ES-I3 (cell line): ENCODE measurements around the gene CAMTA1.
A peak's percentile ranks its signal among the peaks of the same experiment; 100 is the strongest.

Experiments used
- H3K36me3 ChIP-seq: 2 replicates; pipeline ENCODE4 v1.6.1; 2013; ENCODE audit warnings: mild to moderate bottlenecking, low read length, control low read depth, moderate library complexity; ENCODE audit not compliant: insufficient read depth
- H3K4me1 ChIP-seq: 2 replicates; pipeline ENCODE4 v1.6.1; 2013; ENCODE audit warnings: mild to moderate bottlenecking, control low read depth, low read length; ENCODE audit not compliant: insufficient read depth
- H3K9ac ChIP-seq: 2 replicates; pipeline ENCODE4 v1.6.1; 2013; ENCODE audit warnings: low read depth, mild to moderate bottlenecking, low read length, moderate library complexity
- H3K9me3 ChIP-seq: 2 replicates; pipeline ENCODE4 v1.6.1; 2013; ENCODE audit warnings: mild to moderate bottlenecking, low read length, moderate library complexity; ENCODE audit not compliant: control insufficient read depth, insufficient read depth

The CAMTA1 gene

DNA sequence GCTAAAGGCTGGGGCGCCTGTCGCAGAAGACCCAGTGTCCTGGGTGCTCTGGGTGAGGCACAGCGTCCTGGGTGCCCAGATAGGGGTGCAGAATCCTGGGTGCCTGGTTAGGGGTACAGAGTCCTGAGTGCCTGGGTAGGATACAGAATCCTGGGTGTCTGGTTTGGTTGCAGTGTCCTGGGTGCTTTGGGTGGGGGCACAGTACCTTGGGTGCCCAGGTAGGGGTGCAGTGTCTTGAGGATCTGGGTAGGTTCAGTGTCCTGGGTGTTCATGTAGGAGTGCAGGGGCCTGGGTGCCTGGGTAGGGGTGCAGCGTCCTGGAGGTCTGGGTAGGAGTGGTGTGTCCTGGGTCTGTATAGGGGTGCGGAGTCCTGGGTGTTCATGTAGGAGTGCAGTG, 178.7 kb downstream of the CAMTA1 start:
- Histone ChIP-seq H3K36me3 (no peaks in the 10 kb centered on the region), H3K4me1 (peaks cover 17% of the 10 kb centered on the region), H3K9ac (peak overlapping the region; percentile 49), H3K9me3 (no peaks in the 10 kb centered on the region)

DNA sequence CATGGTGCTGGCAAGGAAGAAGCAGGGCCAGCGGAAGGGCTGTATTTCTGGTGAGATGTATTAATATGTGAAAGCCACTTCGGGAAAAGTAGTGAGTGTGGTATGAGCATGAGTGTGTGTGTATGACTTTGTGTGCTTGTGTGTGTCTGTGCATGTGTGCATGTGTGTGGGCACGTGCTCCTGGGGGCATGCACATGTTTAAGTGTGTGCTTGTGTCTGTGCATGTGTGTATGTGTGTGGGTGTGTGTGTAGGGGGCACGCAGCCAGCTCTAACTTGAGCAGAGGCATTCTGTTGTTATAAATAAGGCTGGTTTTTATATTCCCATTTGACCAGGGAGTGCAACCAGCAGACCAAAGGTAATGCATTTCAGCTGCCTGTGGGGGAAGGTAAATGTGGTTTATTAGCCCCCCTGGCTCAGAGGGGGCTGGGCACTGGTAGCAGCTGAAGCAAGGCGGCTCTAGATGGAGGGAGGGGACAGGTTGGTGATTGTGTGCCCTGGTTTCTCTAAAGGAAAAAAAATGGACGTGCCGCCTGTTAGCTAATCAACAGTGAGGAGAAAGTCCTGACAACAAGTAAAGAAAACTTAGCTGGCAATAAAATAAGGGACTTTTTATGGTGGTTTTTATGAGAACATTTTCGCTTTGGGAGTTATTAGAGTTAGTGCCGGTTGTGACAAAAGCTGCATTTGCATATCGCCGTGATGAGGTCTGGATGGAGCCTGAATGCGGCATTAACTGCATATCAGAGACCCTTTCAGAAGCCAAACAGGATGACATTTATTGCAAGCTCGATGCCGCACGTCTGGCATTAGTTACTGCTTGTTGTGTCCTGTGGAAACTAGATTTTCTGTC, 180.1 kb downstream of the CAMTA1 start:
- Histone ChIP-seq H3K9me3 (no peaks in the 10 kb centered on the region), H3K36me3 (no peaks in the 10 kb centered on the region), H3K4me1 (peaks cover 17% of the 10 kb centered on the region), H3K9ac (no peak overlapping the region)

DNA sequence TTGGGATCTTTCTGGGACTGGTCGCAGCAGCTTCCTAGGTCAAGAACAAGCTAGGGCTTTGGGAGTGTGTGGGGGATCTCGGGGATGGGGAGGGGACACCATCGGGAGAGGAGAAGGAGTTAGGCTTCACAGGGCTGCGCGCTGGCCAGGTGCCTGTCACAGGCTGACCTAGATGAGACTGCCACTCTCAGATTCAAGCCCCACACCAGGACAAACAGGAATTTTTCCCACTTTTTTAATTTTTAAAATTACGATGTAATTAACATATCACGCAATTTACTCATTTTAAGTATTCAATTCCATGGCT, 180.6 kb downstream of the CAMTA1 start:
- no peaks in the 10 kb centered on the region for H3K9me3 ChIP-seq
- H3K4me1 ChIP-seq: peaks cover 17% of the 10 kb centered on the region
- no peak overlapping the region for H3K9ac ChIP-seq
- no peaks in the 10 kb centered on the region for H3K36me3 ChIP-seq

DNA sequence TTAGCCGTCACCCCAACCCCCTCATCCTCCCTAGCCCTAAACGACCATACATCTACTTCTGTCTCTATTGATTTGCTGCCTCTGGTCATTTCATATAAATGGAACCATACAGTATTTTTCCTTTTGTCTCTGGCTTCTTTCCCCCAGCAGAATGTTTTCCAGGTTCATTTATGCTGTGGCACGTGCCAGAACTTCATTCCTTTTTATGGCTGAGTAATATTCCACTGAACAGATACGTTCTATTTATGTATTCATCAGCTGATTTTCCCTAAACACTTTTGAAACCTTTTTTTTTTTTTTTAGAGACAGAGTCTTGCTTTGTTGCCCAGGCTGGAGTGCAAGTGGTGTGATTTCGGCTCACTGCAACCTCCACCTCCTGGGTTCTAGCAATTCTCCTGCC, 181.1 kb downstream of the CAMTA1 start:
- Histone ChIP-seq H3K36me3 (no peaks in the 10 kb centered on the region), H3K4me1 (peaks cover 14% of the 10 kb centered on the region), H3K9ac (no peak overlapping the region)

DNA sequence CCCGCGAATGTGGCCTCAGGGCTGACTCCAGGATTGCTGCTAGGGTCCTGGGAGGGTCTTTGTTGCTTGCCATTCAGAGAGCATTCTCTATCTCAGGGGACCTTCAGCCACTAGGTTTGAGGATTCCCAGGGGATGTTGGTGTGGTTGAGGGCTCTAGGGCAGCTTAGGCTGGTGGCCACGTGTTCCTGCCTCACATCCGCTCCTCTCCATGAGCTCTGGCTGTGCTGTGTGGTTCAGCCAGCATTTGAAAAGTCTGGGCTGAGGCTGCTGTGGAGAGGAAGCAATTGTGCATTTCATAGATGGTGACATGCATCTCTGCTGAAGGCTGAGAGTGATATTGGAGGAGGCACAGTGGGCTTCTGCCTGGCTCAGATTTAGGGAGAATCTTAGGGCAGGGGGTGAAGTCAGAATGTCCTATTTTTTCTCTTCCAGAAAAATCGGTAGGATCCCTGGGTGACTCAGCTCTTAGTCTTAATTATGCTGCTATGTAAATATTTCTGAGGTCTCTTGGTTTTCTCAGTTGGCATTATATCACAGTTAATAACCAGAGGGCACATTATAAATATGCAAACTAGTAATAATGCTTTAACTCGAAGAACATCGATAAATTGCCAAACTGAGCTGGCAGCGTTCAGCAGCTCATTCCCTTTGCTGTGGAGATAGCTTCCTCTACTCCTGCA, 182.3 kb downstream of the CAMTA1 start:
- Histone ChIP-seq H3K9me3 (no peaks in the 10 kb centered on the region), H3K9ac (no peak overlapping the region), H3K4me1 (peaks cover 14% of the 10 kb centered on the region), H3K36me3 (no peaks in the 10 kb centered on the region)

More for the DNA sequence above, 181.1 kb downstream of the CAMTA1 start:
- H3K9me3 ChIP-seq: no peaks in the 10 kb centered on the region

DNA sequence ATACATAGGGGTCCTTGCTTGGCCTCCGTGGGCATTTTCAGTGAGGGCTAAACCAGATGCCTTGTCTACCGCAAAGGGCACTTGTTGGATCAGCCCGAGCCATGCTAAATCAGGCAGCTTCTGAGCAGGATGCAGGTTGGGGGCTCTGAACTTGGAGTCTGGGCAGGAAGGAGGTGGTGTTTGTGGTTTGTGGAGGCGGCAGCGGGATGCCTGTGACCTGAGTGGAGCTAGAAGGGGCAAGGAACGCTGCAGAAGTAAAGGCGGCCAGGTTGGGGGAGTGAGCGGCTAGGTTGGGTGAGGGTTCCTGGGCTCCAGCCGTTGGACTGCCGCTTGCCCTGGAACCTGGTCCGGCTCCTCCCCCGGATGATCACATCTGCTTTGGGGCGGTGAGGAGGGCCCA, 183.9 kb downstream of the CAMTA1 start:
- H3K4me1 ChIP-seq: peaks cover 14% of the 10 kb centered on the region
- no peaks in the 10 kb centered on the region for H3K9me3 ChIP-seq
- no peaks in the 10 kb centered on the region for H3K36me3 ChIP-seq
- H3K9ac ChIP-seq: no peak overlapping the region

DNA sequence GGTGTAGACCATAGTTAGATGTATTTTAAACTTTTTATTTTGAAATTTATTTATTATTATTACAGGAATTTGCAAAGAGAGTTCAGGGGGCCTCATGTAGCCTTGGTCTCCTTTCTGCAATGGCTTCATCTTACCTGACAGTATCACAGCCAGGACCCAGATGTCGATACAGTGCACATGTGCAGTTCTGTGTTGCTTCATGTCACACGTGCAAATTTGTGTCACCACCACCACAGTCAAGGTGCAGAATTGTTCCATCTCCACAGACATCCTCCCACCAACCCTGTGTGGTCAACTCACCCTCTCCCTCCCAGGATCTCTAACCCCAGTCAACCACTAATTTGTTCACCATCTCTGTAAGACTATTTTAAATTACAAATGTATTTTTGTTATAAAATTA, 184.5 kb downstream of the CAMTA1 start:
- Histone ChIP-seq H3K4me1 (peaks cover 12% of the 10 kb centered on the region), H3K9me3 (no peaks in the 10 kb centered on the region), H3K36me3 (no peaks in the 10 kb centered on the region), H3K9ac (no peak overlapping the region)

DNA sequence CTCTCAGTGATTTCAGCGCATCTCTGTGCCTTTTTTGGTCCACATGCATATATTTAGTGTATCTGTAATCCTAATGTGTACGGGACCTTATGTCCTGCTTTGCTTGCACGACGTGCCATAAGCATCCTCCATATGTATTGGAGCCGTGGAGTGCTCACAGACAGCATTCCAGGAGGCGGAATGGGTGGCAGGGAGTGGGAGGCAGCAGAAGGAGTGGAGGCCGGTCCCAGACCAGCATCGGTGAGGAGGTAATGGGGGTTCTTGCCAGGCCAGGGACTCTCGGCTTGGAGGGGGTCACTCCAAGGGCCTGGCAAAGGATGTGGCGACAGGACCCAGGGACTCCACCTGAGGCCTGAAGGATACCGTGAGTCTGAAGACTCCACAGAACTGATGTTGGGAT, 185.0 kb downstream of the CAMTA1 start:
- Histone ChIP-seq H3K9me3 (no peaks in the 10 kb centered on the region), H3K4me1 (peaks cover 7% of the 10 kb centered on the region), H3K9ac (no peak overlapping the region), H3K36me3 (no peaks in the 10 kb centered on the region)

DNA sequence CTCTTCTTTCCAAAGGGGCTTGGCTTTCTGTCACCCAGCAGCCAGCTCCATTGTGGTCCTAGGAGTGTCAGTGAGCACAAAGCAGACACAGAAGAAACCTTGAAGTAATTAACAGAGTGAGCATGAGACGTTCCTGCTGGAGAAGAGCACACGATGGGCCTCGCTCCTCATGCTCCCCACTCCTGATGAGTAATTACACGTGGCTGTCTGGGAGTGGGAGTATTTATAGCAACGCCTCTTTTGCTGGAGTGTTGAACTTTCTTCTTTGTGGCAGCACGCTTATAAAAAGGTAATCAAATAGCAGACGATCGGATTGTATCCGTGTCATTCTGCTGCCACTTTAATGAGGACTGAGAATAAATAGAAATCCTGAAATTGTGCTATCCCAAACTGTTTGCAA, 185.8 kb downstream of the CAMTA1 start:
- H3K9ac ChIP-seq: no peak overlapping the region
- H3K36me3 ChIP-seq: no peaks in the 10 kb centered on the region
- no peaks in the 10 kb centered on the region; the same call in 1 of the 2 replicates for H3K4me1 ChIP-seq
- H3K9me3 ChIP-seq: no peaks in the 10 kb centered on the region

DNA sequence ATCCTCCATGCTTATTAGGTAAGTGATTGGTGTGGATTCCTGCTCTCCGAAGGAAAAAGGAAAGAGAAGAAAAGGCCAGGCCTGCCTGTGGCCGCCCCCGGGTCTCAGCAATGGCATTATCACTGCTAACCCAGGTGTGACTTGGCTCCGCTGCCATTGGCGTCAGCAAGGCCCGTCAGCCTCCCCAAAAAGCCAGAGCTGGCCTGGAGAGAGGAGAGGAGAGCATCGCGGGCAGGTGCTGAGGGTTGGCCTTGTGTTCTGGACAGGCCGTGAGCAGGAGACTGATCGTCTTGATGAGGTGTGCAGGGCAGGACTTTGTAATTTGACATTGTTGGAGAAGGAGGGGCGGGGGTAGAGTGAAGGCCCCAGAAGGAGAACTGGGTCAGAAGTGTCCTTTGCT, 186.4 kb downstream of the CAMTA1 start:
- Histone ChIP-seq H3K4me1 (no peaks in the 10 kb centered on the region; the same call in 1 of the 2 replicates), H3K9ac (no peak overlapping the region), H3K9me3 (no peaks in the 10 kb centered on the region), H3K36me3 (no peaks in the 10 kb centered on the region)

DNA sequence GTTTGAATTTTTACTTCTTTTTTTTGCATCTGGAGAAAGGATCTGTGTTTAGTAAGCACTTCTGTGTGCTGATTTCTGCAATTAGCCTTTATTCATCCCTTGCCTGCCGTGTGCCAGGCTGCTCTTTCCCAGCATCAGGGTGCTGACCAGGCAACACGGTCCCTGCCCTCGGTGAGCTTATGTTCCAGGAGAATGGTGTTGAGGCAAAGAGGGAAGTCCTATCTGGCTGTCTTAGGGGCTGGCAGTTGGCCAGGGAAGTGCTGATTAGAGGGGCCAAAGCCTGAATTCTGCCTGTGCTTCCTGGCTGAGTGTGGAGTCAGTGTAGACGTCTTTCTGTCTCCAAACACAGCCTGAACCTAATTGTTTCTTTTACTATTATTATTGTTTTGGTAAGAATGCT, 187.1 kb downstream of the CAMTA1 start:
- no peaks in the 10 kb centered on the region for H3K9me3 ChIP-seq
- H3K36me3 ChIP-seq: no peaks in the 10 kb centered on the region
- no peak overlapping the region for H3K9ac ChIP-seq
- no peaks in the 10 kb centered on the region; the same call in 1 of the 2 replicates for H3K4me1 ChIP-seq

DNA sequence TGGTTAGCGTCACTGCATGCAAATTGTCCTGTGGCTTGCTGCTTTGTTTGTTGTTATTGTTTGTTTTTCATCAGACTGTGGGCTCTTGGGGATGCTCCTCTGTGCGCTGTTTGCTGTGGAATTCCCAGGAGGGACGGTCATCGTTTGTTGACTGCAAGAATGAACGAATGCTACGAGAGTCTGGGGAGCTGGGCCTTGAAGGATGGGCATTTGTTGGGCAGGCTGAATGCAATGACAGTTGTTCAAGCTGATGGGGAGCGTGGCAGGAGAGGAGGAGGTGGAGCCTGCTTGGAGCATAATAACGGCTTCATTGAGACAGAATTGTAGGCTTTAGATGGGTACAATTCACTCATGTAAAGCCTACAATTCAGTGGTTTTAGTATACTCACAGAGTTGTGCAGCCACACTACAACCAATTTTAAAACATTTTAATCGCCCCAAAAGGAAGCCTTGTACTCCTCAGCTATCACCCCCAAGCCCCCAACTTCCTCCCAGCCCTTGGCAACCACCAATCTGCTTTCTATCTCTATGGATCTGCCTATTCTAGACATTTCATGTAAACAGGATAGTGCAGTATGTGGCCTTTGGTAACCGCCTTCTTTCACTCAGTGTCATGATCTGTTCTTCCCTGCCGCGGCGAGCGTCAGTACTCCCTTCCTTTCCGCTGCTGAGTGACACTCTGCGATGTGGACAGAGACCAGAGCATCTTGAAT, 190.2 kb downstream of the CAMTA1 start:
- Histone ChIP-seq H3K4me1 (peaks cover 6% of the 10 kb centered on the region), H3K9ac (no peak overlapping the region), H3K9me3 (no peaks in the 10 kb centered on the region), H3K36me3 (no peaks in the 10 kb centered on the region)

DNA sequence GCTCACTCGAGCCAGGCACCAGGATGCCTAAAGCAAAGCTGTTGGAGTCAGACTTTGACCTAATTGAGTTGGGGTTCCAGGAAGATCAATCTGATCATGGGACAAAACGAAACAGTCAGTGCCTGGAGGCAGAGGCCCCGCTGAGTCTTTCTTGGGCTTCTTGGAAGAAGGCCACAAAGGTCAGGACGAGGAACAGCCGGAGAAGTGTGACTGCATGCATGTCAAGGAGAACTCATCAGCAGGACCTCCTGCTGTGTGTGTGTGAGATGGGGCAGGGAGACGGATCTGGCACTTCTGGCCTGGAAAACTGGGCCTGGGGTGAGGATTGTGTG, 190.8 kb downstream of the CAMTA1 start:
- H3K9me3 ChIP-seq: no peaks in the 10 kb centered on the region
- no peak overlapping the region for H3K9ac ChIP-seq
- H3K36me3 ChIP-seq: no peaks in the 10 kb centered on the region
- peaks cover 6% of the 10 kb centered on the region for H3K4me1 ChIP-seq

DNA sequence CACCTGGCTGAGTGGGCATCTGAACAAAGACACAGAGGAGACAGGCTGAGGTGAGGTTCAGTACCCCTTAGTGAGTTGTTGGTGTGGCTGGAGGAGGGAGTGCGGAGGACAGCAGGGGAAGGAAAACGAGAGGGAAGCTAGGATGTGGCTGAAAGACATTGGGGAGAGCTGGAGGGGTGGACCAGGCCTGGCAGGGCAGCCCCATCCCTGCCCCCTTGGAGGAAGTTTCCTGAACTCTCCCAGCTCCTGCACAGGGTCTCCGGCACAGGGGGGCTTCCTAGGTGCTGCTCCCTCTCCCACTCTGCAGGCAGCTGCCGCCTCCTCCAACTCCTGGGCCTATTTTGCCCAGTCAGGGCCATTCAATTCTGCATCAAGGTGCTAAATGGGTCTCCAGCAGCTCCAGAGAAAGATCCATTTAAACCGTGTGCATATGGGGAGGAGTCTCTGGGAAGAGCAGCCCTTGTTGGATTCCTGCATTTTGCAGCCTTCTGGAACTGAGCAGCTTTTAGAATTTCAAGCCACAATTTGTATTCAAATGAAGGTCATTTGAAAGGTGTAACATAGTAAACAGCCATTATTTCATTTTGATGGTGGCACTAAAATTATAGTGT, 193.9 kb downstream of the CAMTA1 start:
- H3K4me1 ChIP-seq: peaks cover 6% of the 10 kb centered on the region
- no peaks in the 10 kb centered on the region for H3K36me3 ChIP-seq
- no peak overlapping the region for H3K9ac ChIP-seq
- no peaks in the 10 kb centered on the region for H3K9me3 ChIP-seq
